Activated gamma-delta T cell (primary cell): ENCODE data around the gene RUNX1.

ENCODE experiments used
- DNase-seq: peaks from one replicate; lab custom pipeline; 2025; lab: John Stamatoyannopoulos, UW

RUNX1 gene

GRCh38 chr21:34946385-34946840 is 102.7 kb downstream of the RUNX1 start:
- no peak for DNase-seq

DNA sequence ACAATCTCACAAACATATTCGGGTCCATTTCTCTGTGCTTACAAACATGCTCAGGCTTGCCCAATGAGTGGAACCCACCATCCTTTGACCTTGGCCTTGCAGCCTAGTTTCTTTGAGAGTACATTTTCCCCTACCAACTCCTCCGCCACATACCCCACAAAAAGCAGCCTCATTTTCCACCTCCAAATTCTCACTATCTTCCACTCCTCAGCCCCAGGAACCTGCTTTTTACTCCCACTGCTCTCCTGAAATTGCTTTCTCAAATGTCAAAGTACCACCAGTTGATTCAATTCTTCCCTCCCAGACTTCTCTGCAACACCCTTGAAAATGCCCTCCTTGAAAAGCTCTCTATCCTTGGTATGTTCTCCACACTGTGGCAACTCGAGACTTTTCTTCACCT is 103.8 kb downstream of the RUNX1 start:
- no peak for DNase-seq

DNA sequence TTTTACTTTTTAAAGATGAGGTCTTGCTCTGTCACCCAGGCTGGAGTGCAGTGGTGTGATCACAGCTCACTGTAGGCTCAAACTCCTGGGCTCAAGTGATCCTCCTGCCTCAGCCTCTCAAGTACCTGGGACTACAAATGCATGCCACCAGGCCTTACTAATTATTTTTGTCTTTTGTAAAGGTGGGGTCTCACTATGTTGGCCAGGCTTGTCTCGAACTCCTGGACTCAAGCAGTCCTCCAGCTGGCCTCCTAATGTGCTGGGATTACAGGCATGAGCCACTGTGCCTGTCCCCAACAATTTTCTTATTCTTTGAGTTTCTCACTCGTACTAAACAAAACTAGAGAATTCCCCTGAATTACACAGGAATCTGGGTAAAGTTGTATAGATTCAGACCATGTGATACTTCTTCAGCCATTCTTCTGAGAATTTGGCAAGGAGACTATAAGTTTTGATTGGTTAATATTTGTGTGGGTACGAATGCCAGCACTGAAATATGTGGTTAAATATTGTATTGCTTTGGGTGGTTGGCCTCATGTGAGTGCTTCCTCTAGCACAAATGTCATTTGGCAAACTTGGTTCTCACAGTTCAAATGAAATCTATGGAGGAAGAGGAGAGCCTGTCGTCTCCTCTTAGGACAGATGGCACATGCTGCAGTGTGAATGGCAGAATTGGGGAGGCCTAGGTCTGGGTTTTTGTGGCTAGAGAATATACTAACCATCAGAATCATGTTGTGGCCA is 104.9 kb downstream of the RUNX1 start:
- no peak for DNase-seq

GRCh38 chr21:34942911-34943310 is 106.2 kb downstream of the RUNX1 start:
- DNase-seq, result no peak

DNA sequence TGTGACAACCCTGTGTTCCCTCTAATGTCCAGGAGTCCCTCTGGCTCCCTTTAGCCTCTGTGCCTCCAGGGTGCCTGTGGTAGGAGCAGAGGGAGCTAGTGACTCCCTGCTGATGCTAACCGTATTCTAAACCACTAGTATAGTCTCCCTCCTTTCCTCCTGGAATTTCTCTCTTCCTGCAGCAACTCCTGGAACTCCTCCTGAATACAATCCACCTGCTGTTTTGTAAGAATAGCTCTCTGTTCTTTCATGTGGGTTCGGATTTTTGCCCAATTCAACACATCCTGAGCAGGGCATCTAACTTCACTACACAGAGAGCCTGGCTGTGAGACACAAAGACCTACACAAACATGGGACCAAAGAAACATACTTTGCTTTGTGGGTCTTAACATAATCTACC is 107.9 kb downstream of the RUNX1 start:
- no peak for DNase-seq

GRCh38 chr21:34939673-34940331 is 109.3 kb downstream of the RUNX1 start:
- DNase-seq, result no peak

GRCh38 chr21:34938089-34938764 is 110.9 kb downstream of the RUNX1 start:
- no peak for DNase-seq

- no peak for DNase-seq
These were observed 112.1 kb downstream of the RUNX1 start for GRCh38 chr21:34936883-34937563.

DNA sequence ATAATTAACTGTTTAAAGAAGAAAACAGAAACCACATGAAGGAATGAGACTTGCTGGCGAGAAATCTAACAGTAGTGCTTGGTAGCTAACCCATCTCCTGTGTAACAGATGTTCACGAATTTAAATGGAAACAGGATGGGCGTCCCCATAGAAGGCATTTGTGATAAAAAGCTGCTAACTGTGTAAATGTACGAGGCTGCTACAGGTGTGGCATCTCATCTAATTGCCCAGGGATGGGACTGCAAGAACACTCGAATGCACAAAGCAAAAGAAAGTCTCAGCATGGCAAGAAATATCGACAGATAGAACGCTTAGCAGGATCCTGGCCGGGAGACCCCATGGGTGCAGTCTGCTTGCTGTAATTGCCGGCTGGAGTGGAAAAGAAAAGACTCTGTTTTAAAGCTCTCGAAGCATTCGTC is 112.7 kb downstream of the RUNX1 start:
- no peak for DNase-seq

GRCh38 chr21:34935898-34936297 is 113.2 kb downstream of the RUNX1 start:
- DNase-seq, result no peak

DNA sequence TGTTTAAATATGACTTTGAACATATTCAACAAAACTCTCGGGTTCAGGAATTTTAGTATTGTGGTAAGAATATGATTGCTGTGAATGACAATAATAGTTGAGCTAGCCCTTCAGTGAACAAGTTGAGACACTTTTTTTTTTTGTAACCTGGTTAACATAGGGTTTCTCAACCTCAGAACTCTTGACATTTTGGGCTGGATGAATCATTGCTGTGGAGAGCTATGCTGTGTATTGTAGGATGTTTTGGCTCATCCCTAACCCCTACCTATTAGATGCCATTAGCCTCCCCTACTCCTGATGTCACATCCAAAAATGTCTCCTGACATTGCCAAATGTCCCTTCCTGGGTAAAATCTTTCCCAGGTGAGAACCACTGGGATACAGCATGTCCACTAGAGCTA is 113.7 kb downstream of the RUNX1 start:
- no peak for DNase-seq

DNA sequence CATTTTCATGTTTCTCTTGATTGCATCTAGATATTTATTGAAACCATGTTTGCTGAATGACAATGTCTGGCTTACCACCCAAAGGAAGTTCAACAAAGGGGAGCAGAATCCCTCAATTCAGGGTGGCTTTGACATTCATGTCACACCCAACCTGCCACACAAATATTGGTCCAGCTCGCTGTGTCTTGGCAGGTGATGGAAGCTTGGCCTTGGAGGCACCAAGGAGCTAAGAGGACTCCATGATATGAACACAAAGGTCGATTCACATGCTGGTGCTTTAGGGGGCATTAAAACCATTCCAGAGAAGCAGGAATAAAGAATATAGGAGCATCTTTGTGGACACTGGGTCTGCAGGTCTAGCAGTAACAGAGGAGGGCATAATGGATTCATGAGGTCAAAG is 114.8 kb downstream of the RUNX1 start:
- no peak for DNase-seq

- DNase-seq, result no peak
These were observed 115.3 kb downstream of the RUNX1 start for GRCh38 chr21:34933609-34934335.

DNA sequence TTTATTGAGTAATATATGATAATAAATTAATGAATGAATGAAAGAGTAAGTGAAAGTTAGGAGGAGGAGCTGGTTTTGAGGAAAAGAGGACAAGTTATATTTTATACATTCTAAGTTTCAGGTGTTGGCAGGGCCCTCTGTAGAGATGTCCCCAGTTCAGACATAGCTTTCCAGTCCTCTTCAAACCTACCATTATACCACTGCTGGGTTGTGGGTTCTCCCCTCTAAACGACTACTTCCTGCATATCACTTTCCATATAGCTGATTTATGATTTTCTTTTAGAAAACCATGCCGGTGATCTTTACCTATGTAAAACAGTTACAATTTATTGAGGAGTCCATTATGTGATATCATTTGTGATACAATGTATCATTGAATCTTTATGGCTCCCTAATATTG is 116.9 kb downstream of the RUNX1 start:
- DNase-seq, result no peak

DNA sequence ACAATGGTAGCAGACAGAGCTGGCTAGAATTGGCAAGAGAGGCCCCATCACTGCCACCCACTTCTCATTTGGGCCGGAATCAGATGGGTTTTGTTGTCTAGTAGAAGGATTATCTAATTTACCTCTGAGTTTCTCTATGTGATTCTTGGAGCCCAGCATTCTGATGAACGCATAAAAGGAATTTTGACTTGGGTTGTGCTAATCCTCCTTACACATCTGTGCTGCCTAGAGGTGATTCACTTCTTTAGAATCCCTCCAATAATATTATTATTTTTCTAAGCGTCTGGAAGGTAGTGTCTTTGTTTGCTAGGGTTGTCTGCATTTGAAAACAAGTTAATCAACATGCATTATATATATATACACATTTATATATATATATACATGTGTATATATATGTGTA is 118.1 kb downstream of the RUNX1 start:
- no peak for DNase-seq

DNA sequence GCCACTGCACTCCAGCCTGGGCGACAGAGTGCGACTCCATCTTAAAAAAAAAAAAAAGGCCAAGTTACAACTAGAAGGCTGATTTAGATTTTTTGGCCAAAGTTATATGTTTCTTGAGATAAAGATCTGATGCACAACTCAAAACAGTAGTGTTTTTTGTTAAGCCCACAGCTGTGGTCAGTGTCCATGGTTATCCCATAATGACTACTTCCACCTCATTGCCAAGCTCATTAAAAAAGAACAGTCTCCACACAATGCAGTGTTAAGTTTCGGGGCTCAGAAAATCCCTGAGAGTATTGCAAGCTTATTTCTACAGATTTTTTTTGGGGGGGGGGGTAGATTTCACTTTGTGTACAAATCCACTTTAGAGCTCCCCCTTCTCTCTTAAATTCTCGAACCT is 120.5 kb downstream of the RUNX1 start:
- DNase-seq, result no peak

GRCh38 chr21:34927992-34928391 is 121.1 kb downstream of the RUNX1 start:
- DNase-seq, result no peak

GRCh38 chr21:34926803-34927467 is 122.2 kb downstream of the RUNX1 start:
- DNase-seq, result no peak

DNA sequence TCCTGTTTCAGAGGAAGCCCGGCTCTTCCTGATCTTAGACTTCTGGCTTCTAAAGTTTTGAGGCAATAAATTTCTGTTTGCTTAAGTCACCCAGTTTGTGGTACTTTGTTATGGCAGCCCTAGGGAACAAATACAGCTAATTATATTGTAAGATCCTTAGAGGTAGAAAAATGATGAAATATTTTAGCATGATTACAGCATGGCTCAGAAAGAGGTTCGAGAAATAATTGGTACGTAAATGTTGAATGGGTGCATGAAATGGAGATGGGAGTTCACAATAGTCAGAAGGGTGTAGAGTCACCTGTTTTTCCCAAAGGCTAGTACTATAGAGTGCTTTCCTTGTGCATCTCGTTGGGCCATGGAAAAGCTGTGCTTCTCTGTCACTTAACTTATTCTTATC is 123.5 kb downstream of the RUNX1 start:
- no peak for DNase-seq

GRCh38 chr21:34924771-34925419 is 124.2 kb downstream of the RUNX1 start:
- DNase-seq, result no peak

GRCh38 chr21:34924194-34924593 is 124.9 kb downstream of the RUNX1 start:
- no peak for DNase-seq
